AG04449 (cell line): ENCODE measurements around the gene FOXK2.
"Not testable (repeated sequence)": the region's sequence is repeated elsewhere in the genome, so short reads cannot be mapped to it uniquely, and the experiment has no call there.

ENCODE experiments used
- CTCF ChIA-PET: fragments of 350-600 bp; formaldehyde crosslinking; extraction: SDS; loops from one replicate; lab custom pipeline; 2021; ENCODE audit warnings: antibody characterized with exemption; lab: Yijun Ruan, JAX
- POLR2A ChIA-PET: fragments of 400-600, 350-600 bp; formaldehyde crosslinking; extraction: SDS; loops from one replicate; lab custom pipeline; 2020; ENCODE audit warnings: antibody characterized with exemption, inconsistent platforms; lab: Yijun Ruan, JAX
- DNase-seq: peaks from one replicate; pipeline ENCODE4 v3.0.0-alpha.2; 2010; ENCODE audit warnings: low read depth, low spot score
- H3K4me3 ChIP-seq: 2 replicates; pipeline ENCODE4 v1.5.1; 2011; ENCODE audit warnings: low read depth, mild to moderate bottlenecking, control low read depth, low read length
- TF ChIP-seq, protein P1 (sequence below): IDR thresholded peaks from one replicate; pipeline ENCODE4 v1.5.1; 2011; ENCODE audit warnings: mild to moderate bottlenecking, moderate library complexity, low read length, control low read depth, inconsistent platforms; ENCODE audit not compliant: insufficient read depth; ENCODE audit errors: missing control alignments

Gene FOXK2

DNA sequence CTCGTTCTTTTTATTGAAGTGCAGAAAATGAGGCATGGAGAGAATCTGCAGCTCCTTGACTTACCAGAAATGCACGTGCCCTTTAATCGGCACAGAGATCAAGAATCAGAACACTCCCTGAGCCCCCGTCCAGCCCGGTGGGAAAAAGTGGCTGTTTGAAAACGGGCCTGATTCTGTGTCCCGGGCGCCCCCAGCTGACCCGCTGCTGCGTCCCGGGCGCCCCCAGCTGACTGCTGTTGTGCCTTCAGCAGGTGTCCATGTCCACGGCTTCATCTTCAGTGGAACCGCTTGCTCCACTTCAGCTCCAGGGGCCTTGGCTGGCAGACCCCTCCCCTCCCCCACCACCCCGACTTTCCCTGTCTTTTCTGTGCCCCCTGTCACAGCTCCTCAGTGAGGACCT, 47.8 kb downstream of the FOXK2 start:
- CTCF ChIA-PET = interaction anchor here (1.7 to 2.4 kb wide), 2 partner anchors 11 to 13 kb away, joined by 4 to 18 read pairs; no protein-coding TSS in a partner anchor
- POLR2A ChIA-PET = no interaction called here
- no peak for DNase-seq

DNA sequence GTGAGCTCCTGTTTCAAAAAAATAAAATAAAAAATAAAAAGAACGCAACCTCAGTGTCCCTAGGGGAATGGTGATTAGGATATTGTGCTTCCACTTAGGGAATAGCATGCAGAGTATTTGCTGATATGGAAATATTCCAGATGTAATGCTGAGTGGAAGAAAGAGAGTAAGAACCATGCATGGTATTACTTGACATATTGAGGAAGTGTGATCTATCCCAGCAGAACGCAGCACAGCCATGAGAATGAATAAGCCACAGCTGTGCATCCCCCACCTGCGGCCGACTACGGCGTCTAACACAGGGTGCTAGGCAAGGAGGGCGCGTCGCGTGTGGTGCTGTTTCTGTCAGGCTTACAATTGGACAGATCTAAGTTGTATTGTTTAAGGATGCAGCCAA, 49.5 kb downstream of the FOXK2 start:
- ChIA-PET CTCF (interaction anchor here (1.2 to 2.4 kb wide), 4 partner anchors 8 to 15 kb away, joined by 4 to 18 read pairs (median 5); no protein-coding TSS in a partner anchor), POLR2A (no interaction called here)
- TF ChIP-seq, protein P1, sequence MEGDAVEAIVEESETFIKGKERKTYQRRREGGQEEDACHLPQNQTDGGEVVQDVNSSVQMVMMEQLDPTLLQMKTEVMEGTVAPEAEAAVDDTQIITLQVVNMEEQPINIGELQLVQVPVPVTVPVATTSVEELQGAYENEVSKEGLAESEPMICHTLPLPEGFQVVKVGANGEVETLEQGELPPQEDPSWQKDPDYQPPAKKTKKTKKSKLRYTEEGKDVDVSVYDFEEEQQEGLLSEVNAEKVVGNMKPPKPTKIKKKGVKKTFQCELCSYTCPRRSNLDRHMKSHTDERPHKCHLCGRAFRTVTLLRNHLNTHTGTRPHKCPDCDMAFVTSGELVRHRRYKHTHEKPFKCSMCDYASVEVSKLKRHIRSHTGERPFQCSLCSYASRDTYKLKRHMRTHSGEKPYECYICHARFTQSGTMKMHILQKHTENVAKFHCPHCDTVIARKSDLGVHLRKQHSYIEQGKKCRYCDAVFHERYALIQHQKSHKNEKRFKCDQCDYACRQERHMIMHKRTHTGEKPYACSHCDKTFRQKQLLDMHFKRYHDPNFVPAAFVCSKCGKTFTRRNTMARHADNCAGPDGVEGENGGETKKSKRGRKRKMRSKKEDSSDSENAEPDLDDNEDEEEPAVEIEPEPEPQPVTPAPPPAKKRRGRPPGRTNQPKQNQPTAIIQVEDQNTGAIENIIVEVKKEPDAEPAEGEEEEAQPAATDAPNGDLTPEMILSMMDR = no peak
- no peak for DNase-seq
- no peak overlapping the region for H3K4me3 ChIP-seq

More for the DNA sequence above, 47.8 kb downstream of the FOXK2 start:
- no peak overlapping the region for H3K4me3 ChIP-seq
- TF ChIP-seq, protein P1 = no peak

DNA sequence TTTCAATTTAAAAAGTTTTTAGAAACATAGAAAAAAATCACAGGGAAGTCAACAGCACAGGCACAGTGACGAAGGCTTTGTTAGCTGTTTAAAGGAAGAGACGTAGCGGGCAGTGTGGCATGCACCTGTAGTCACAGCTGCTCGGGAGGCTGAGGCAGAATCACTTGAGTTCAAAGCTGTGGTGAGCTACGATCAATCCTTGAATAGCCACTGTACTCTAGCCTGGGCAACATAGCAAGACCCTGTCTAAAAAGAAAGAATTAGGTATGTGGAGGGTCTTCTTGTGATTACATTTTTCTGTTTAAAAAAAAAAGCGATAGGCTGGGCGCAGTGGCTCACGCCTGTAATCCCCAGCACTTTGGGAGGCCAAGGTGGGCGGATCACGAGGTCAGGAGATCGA, 50.1 kb downstream of the FOXK2 start:
- no peak for DNase-seq
- no peak overlapping the region for H3K4me3 ChIP-seq
- TF ChIP-seq, protein P1 = no peak
- POLR2A ChIA-PET = no interaction called here
- CTCF ChIA-PET = interaction anchor here (1.2 to 1.8 kb wide), 2 partner anchors 9 to 15 kb away, joined by 4 to 6 read pairs; no protein-coding TSS in a partner anchor

DNA sequence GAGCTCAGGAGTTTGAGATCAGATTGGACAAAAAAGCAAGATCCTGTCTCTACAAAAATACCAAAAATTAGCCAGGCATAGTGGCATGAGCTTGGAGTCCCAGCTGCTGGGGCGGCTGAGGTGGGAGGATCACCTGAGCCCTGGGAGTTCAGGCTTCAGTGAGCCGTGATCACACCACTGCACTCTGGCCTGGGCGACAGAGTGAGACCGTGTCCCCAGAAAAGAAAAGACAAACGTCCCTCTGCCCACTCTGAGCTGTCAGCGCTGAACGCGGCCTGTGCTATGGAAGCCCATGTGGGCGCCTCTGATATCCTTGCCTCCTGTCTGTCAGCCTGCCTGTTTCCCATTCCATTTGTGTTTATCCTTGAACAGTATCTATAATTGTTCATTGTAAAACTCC, 50.7 kb downstream of the FOXK2 start:
- POLR2A ChIA-PET = no interaction called here
- CTCF ChIA-PET = interaction anchor here (0.6 to 1.8 kb wide), 2 partner anchors 16 to 22 kb away, joined by 3 to 6 read pairs; no protein-coding TSS in a partner anchor
- TF ChIP-seq, protein P1 = no peak
- no peak overlapping the region for H3K4me3 ChIP-seq
- DNase-seq = no peak

DNA sequence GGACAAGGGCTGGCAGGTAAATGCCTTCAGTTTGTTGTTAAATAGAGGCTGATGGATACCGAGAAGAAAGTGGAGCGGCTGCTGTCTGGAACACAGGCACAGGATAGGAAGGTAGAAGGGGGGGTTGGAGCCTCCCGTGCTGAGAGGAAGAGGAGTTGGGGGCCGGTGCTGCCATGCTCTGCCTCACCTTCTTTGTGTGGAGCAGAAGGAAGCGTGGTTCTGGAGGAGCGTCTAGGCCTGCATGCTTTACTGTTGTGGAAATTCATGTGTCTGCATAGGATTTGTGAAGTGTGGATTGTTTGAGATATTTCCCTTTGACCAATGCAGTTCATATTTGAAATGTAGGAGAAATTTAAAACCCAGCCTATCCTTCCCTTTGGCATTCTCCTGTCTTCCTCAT, 52.3 kb downstream of the FOXK2 start:
- TF ChIP-seq, protein P1 = no peak
- DNase-seq = no peak
- ChIA-PET POLR2A (interaction anchor here (0.6 kb wide), 1 partner anchor 11 kb away, joined by 4 read pairs; no protein-coding TSS in a partner anchor), CTCF (interaction anchor here (0.9 to 1.3 kb wide), 2 partner anchors 18 to 19 kb away, joined by 3 to 4 read pairs; no protein-coding TSS in a partner anchor)
- no peak overlapping the region for H3K4me3 ChIP-seq

DNA sequence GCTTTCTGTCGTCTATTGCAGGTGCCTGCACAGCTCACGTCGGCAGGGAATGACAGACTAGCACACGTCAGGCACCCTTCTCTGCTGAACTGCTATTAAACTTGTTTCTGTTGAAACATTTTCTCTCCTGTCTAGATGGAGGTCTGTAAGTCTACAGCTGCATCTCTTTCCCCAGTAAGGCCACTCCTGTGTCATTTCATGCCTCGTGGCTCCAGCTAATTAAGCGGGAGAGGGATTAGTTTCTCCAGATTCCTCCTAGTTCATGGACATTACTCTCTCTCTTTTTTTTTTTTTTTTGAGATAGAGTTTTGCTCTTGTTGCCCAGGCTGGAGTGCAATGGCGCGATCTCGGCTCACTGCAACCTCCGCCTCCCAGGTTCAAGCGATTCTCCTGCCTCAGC, 54.5 kb downstream of the FOXK2 start:
- POLR2A ChIA-PET = interaction anchor here (0.6 kb wide), 1 partner anchor 30 kb away, joined by 3 read pairs; no protein-coding TSS in a partner anchor
- DNase-seq = no peak
- TF ChIP-seq, protein P1 = no peak
- no peak overlapping the region for H3K4me3 ChIP-seq
- CTCF ChIA-PET = interaction anchor here (3.7 kb wide), 1 partner anchor 19 kb away, joined by 12 read pairs; no protein-coding TSS in a partner anchor

DNA sequence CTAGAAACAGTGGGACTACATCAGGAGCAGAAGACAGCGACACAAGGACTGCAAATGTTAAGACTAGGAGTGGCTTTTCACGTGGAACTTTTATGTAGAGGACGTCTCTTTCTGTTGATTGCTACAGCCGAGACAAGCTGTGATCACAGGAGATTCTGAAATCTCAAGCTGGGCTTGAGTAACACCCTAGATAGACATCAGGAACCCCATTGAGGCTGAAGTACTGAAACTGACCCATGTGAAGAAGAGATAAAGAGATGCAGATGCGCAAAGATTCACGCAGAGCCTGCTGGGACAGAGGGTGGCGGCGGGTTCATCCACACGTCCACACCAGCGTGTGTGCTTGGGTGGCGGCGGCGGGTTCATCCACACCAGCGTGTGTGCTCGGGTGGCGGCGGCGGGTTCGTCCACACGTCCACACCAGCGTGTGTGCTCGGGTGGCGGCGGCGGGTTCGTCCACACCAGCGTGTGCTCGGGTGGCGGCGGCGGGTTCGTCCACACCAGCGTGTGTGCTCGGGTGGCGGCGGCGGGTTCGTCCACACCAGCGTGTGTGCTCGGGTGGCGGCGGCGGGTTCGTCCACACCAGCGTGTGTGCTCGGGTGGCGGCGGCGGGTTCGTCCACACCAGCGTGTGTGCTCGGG, 56.2 kb downstream of the FOXK2 start:
- DNase-seq, H3K4me3 ChIP-seq, POLR2A ChIA-PET: not testable (repeated sequence)
- CTCF ChIA-PET = interaction anchor here (3.7 kb wide), 1 partner anchor 21 kb away, joined by 12 read pairs; no protein-coding TSS in a partner anchor
